ENCODE results near the gene AVL9.

GRCh38 chr7:32474008-32474407 lies 21.3 kb upstream of the AVL9 start:
- TF ChIP-seq EZH2 (IDR thresholded peaks at IDR 0.05; ENCODE audit: borderline replicate concordance, low read length) (no peak), CTCF (IDR thresholded peaks at IDR 0.05; ENCODE audit: low read length) (no peak)
